GM10248 (cell line): ENCODE measurements around the gene PRDX2.
"Not testable (repeated sequence)": the region's sequence is repeated elsewhere in the genome, so short reads cannot be mapped to it uniquely, and the experiment has no call there.

Experiments
- CTCF ChIA-PET: fragments of 300-600 bp; sonication (Branson Sonifier 250); formaldehyde crosslinking; extraction: SDS; loops from one replicate; lab custom pipeline; 2021; ENCODE audit warnings: antibody characterized with exemption; lab: Yijun Ruan, JAX
- POLR2A ChIA-PET: fragments of 350-650 bp; sonication (Branson Sonifier 250); formaldehyde crosslinking; extraction: SDS; loops from one replicate; lab custom pipeline; 2020; ENCODE audit warnings: antibody characterized with exemption; lab: Yijun Ruan, JAX
- DNase-seq: peaks from one replicate; pipeline ENCODE4 v3.0.0; 2012; ENCODE audit errors: extremely low spot score
- TF ChIP-seq, protein P1 (sequence below): IDR thresholded peaks from 2 replicates; pipeline ENCODE4 v1.5.1; 2012; ENCODE audit warnings: mild to moderate bottlenecking, low read depth; ENCODE audit errors: extremely low read depth, missing control alignments, control extremely low read depth

PRDX2 gene

DNA sequence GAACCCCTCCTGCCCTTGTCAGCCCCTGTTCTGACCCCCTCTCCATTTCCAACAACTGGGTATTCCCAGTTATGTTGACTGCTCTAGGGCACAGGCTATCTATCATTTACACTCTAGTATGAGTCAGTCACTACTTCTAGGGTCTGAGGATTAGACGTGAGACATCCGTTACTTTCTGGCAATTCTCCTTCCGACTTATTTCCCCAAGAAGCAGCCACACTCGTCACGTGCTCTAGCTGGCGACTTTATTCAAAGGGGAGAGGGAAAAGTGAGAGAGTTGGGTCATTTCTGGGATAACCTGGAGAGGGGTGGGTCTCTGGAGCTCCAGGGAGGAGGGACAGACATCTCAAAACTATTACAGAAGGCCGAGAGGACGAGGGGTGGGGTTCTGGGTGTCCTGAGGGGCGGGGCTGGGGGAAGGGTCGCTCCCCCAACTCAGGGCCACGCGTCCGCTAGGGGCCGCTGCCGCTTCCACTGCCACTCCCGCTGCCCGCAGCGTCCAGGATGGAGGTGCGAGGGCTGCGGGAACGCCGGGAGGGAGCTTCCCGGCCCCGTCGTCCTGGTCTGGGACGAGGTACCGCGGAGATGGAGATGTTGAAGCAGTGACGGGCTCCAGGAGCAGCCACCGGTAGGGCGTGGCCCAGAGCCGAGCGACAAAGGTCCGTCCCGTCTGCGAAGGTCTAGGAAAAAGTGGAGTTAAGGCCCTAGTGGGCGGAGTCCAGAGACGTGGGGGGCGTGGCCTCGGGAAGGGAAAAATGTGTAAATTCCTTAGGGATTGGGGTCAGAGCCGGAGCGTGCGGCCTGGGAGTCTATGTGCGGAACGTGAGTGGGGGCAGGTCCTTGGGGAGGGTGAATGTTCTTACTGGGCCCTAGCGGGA, 23.9 kb upstream of the PRDX2 start:
- CTCF ChIA-PET, result interaction anchor here (0.8 to 3.2 kb wide), 11 partner anchors 11 to 269 kb away, joined by 3 to 22 read pairs (median 7); no protein-coding TSS in a partner anchor
- no peak for DNase-seq
- POLR2A ChIA-PET, result no interaction called here
- TF ChIP-seq, protein P1, sequence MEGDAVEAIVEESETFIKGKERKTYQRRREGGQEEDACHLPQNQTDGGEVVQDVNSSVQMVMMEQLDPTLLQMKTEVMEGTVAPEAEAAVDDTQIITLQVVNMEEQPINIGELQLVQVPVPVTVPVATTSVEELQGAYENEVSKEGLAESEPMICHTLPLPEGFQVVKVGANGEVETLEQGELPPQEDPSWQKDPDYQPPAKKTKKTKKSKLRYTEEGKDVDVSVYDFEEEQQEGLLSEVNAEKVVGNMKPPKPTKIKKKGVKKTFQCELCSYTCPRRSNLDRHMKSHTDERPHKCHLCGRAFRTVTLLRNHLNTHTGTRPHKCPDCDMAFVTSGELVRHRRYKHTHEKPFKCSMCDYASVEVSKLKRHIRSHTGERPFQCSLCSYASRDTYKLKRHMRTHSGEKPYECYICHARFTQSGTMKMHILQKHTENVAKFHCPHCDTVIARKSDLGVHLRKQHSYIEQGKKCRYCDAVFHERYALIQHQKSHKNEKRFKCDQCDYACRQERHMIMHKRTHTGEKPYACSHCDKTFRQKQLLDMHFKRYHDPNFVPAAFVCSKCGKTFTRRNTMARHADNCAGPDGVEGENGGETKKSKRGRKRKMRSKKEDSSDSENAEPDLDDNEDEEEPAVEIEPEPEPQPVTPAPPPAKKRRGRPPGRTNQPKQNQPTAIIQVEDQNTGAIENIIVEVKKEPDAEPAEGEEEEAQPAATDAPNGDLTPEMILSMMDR, result peak; percentile 47

DNA sequence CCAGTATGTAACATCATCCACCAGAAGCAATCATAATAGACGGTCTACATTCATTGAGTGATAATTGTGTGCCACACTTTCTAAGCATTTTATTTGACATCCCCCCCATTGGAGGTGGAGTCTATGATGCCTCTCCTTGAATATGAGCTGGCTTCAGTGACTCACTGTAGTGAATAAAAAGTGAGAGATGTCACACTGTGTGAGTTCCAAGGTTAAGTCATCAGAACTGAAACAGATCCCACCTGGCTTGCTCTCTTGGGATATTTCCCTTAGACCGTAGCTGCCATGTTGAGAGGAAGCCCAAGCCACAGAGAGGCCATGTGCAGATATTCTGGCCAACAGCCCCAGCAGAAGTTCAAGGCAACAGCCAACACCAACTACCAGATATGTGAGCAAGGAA, 20.2 kb upstream of the PRDX2 start:
- no peak for DNase-seq
- ChIA-PET POLR2A (no interaction called here), CTCF (interaction anchor here (1.1 to 3.2 kb wide), 6 partner anchors 9 to 64 kb away, joined by 3 to 22 read pairs (median 4); no protein-coding TSS in a partner anchor)
- TF ChIP-seq, protein P1, result no peak

DNA sequence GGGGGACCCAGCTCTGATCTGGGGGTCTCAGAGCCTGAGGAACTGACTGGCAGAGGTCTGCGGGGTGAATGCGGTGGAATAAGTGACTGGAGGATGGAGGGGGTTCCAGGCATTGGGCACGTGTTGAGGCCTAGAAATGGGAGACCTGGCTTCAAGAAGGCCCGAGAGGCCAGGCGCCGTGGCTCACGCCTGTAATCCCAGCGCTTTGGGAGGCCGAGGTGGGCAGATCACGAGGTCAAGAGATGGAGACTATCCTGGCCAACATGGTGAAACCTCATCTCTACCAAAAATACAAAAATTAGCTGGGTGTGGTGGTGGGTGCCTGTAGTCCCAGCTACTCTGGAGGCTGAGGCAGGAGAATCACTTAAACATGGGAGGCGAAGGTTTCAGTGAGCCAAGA, 16.2 kb upstream of the PRDX2 start:
- POLR2A ChIA-PET, DNase-seq: not testable (repeated sequence)
- CTCF ChIA-PET, result interaction anchor here (0.8 to 8.7 kb wide), 5 partner anchors 12 to 60 kb away, joined by 3 to 50 read pairs (median 11); no protein-coding TSS in a partner anchor

DNA sequence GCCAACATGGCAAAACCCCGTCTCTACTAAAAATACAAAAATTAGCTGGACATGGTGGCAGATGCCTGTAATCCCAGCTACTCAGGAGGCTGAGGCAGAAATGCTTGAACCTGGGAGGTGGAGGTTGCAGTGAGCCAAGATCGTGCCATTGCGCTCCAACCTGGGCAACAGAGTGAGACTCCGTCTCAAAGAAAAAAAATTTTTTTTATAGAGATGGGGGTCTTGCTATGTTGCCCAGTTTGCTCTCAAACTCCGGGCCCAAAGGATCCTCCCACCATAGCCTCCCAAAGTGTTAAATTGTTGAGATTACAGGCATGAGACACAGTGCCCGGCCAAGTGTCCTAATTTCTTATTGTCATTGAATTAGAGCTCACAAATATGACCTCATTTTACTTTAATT, 15.6 kb upstream of the PRDX2 start:
- CTCF ChIA-PET, result interaction anchor here (1.2 to 8.7 kb wide), 5 partner anchors 13 to 65 kb away, joined by 3 to 50 read pairs (median 11); no protein-coding TSS in a partner anchor
- POLR2A ChIA-PET, DNase-seq: not testable (repeated sequence)

DNA sequence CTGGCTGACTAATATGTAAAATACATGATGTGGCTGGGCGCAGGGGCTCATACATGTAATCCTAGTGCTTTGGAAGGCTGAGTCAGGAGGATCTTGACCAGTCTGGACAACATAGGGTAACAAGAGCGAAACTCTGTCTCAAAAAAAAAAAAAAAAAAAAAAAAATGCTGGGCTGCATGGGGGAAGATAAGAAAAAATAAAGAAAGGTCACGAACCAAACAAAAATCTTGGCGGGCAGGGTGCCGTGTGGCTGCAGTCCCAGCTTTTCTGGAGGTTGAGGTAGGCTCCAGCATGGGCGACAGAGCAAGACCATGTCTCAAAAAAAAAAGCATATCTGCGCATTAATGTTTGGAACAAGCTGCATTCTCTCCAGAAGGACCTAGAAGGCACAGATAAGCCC, 13.5 kb upstream of the PRDX2 start:
- ChIA-PET CTCF (interaction anchor here (1.3 to 8.7 kb wide), 6 partner anchors 10 to 82 kb away, joined by 3 to 50 read pairs (median 8); partner anchors contain the start of gene RTBDN), POLR2A (interaction anchor here (0.8 kb wide), 1 partner anchor 24 kb away, joined by 6 read pairs; the partner anchor contains the start of gene JUNB)
- DNase-seq, result no peak
- TF ChIP-seq, protein P1, result no peak

DNA sequence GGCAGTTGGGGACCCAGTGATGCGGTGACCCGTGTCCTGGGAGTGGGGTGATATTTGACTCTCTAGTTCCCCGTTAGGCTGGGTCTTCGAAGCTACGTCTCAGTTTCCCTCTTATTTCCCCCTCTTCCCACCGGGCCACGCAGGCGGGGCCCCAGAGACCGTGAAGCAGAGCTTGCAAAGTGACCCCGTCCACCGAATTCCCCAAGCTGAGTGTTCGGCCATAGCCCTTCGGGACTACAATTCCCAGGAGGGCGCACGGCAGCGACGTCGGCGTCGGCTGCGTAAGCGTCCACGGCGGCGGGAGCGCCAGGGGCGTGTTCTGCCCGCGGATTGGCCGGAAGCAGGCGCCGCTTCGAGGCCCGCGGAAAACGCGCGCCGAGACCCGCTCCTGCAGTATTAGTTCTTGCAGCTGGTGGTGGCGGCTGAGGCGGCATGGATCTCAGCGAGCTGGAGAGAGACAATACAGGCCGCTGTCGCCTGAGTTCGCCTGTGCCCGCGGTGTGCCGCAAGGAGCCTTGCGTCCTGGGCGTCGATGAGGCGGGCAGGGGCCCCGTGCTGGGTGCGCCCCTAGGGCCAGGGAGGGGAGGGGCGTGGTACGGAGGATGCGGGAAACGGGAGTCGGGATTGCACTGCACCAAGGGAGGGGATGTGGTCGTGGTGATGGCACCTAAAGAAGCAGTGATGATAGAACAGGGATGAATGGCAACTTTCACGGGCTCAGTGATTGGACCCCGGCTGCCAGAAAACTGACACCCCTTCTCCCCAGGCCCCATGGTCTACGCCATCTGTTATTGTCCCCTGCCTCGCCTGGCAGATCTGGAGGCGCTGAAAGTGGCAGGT, 4.9 kb upstream of the PRDX2 start, which contains the start of gene RNASEH2A:
Gene RNASEH2A (plus strand): TSS at position 343 of the 840 bp plus-strand sequence. CDS start 90 bp downstream, at position 433.
- TF ChIP-seq, protein P1, result no peak
- ChIA-PET POLR2A (interaction anchor here (2.4 kb wide), 1 partner anchor 14 kb away, joined by 15 read pairs; the partner anchor contains the start of gene JUNB), CTCF (interaction anchor here (0.8 to 17.0 kb wide), 9 partner anchors 10 to 243 kb away, joined by 3 to 399 read pairs (median 7); partner anchors contain the start of genes HOOK2 and JUNB)
- peak; percentile 98 for DNase-seq

DNA sequence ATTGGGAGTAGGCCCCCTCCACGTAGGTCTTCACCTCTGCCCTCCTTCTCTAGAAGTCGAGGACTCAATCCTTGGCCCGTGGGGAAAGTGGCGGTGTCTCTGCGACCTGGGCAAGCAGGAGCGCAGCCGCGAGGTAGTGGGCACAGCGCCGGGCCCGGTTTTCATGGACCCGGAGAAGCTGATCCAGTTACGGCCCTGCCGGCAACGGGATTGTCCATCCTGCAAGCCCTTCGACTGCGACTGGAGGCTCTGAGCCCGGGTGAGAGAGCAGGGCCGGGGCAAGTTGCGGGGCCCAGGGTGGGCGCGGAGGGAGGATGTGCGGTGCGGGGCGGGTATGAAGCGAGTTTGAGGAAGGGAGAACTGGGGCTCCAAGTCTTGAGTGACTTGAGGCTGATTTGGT, 2.5 kb upstream of the PRDX2 start:
- TF ChIP-seq, protein P1, result no peak
- CTCF ChIA-PET, result interaction anchor here (1.0 to 17.0 kb wide), 6 partner anchors 13 to 44 kb away, joined by 3 to 399 read pairs (median 10); partner anchors contain the start of genes HOOK2 and JUNB
- DNase-seq, result no peak
- POLR2A ChIA-PET, result no interaction called here
